GM13977 (cell line): ENCODE data around the gene BPI.

Experiments used
- DNase-seq: peaks from one replicate; pipeline ENCODE4 v3.0.0; 2012; ENCODE audit warnings: low spot score
- CTCF ChIP-seq: IDR thresholded peaks from 2 replicates; pipeline ENCODE4 v1.5.1; 2012; ENCODE audit warnings: mild to moderate bottlenecking, control low read depth; ENCODE audit not compliant: insufficient read depth; ENCODE audit errors: extremely low read depth, missing control alignments
- in situ Hi-C: fragments of 300-500 bp; cut with MboI; formaldehyde crosslinking; loops from one replicate; pipeline ENCODE4 v1.12.0; 2022; ENCODE audit warnings: low sequenced_read_pairs, low pct_unique_long_range_greater_than_20kb, mixed read lengths, inconsistent platforms; ENCODE audit not compliant: unreplicated experiment

The BPI gene

DNA sequence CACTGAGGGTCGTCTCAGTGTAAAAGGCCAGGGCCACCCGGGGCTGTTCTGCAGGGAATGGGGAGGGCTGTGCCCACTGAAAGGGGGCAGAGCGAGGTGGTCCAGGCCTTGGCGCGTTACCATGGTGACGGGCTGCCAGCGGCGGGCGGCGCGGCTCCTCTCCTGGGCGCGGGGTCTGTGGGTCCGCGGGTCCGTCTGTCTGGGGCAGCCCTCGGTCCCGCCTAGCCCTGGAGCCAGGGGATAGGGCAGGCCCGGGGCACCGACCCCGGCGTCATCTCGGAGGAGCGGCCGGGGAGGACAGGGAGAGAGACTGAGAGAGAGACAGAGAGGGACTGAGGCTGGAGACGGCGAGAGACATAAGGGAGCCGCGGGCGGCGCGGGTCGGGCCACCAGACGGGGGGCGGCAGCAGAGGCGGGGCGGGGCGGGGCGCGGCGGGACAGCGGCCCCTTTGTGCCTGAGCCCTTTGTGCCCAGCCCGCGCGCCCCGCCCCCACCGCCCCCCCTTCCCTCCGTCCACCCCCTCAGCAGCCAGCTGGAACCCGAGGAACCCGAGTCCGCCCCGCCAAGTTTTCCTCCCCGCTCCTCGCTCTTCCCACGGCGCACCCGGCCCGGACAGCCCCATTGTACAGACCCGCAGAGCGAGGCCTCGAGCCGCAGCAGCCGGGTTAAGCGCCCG lies 43.4 kb upstream of the BPI start, which contains the start of gene KIAA1755:
Gene KIAA1755 (minus strand): TSS at position 358 of the 676 bp plus-strand sequence. CDS start 235 bp downstream, at position 123.
- no peak for TF ChIP-seq CTCF
- in situ Hi-C loops: no loop called here
- DNase-seq: no peak

- in situ Hi-C loops: no loop called here
- DNase-seq: no peak
- no peak for TF ChIP-seq CTCF
Measured at GRCh38 chr20:38261054-38261390, 42.9 kb upstream of the BPI start.

DNA sequence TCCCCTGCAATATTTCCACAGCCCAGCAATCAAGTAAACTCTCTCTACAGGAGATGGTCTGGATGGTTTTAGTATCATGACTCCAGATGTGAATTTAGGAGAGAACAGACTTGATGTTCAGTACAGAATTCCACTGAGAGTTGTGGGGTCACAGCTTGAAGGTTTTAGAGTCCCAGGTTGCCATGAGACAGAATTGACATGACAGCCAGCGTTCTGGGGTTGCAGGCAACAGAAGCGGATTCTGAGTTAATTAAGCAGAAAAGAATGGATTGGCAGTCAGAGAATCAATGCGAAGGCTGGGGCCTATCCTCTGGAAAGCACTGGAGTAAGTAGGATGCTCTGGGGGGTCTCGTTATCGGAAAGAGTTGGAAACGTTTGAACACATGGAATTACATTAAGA lies 41.0 kb upstream of the BPI start:
- no peak for DNase-seq
- in situ Hi-C loops: no loop called here
- TF ChIP-seq CTCF: no peak

GRCh38 chr20:38266426-38266825 lies 37.5 kb upstream of the BPI start:
- in situ Hi-C loops: no loop called here
- DNase-seq: no peak
- no peak for TF ChIP-seq CTCF

DNA sequence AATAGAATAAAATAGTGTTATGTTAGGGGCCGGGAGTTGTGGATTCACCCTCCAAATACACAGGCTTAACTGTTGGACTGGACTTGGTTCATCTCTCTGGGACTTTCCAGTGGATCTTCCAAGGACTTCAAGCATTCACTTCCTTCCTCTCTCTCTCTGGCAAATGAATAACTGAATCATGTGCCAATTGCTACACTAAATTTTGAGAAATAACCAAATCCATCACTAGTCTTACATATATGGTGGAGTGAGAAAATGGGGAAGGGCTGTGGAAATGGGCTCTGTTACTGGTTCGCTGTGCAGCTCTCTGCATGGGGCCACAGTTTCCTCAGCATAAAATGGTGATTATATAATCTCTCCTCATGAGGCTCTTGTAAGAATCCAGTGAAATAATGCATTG lies 36.7 kb upstream of the BPI start:
- in situ Hi-C loops: no loop called here
- no peak for TF ChIP-seq CTCF

GRCh38 chr20:38267901-38268514 lies 35.9 kb upstream of the BPI start:
- in situ Hi-C loops: no loop called here
- TF ChIP-seq CTCF: no peak
- no peak for DNase-seq

More for the DNA sequence above, 36.7 kb upstream of the BPI start:
- DNase-seq: no peak
